Measurements from ENCODE around the gene COL6A3.

GRCh38 chr2:237455764-237456163 is 41.8 kb upstream of the COL6A3 start:
- TF ChIP-seq CTCF (conservative IDR thresholded peaks at IDR 0.05; ENCODE audit: low read length) (no peak), EZH2phosphoT487 (IDR thresholded peaks at IDR 0.05; ENCODE audit: borderline replicate concordance) (no peak)

Data from Loucy (cell line).